GM23248 (cell line): ENCODE results near the gene VWA5B1. TPM values are rescaled to one million over a fixed set of nuclear protein-coding genes. Genes with fewer than 3 reads are reported as not detected.

Experiments
- DNase-seq: peaks from one replicate; pipeline ENCODE4 v3.0.0-alpha.2; 2015
- H2AFZ ChIP-seq: fragments of 200-600 bp; sonication (generic); 2 replicates; pipeline ENCODE4 v1.6.1; 2016; ENCODE audit warnings: antibody characterized with exemption
- H3F3A ChIP-seq: fragments of 200-600 bp; sonication (generic); 2 replicates; pipeline ENCODE4 v1.6.1; 2016; ENCODE audit warnings: mild to moderate bottlenecking, antibody characterized with exemption, mixed run types; ENCODE audit not compliant: insufficient read depth
- H3K27ac ChIP-seq: fragments of 200-600 bp; sonication (generic); 2 replicates; pipeline ENCODE4 v1.5.1; 2016; ENCODE audit warnings: mild to moderate bottlenecking
- H3K27me3 ChIP-seq: fragments of 200-600 bp; sonication (generic); replicated peaks from 2 replicates; pipeline ENCODE4 v1.6.1; 2016; ENCODE audit warnings: mild to moderate bottlenecking; ENCODE audit not compliant: insufficient read depth
- H3K36me3 ChIP-seq: fragments of 200-600 bp; sonication (generic); 2 replicates; pipeline ENCODE4 v1.6.1; 2016; ENCODE audit warnings: low read depth, mild to moderate bottlenecking
- H3K4me1 ChIP-seq: fragments of 200-600 bp; sonication (generic); 2 replicates; pipeline ENCODE4 v1.6.1; 2016; ENCODE audit warnings: mild to moderate bottlenecking; ENCODE audit not compliant: insufficient read depth
- H3K4me2 ChIP-seq: fragments of 200-600 bp; sonication (generic); one replicate; pipeline ENCODE4 v1.6.1; 2016; ENCODE audit warnings: mild to moderate bottlenecking; ENCODE audit not compliant: unreplicated experiment
- H3K4me3 ChIP-seq: fragments of 200-600 bp; sonication (generic); 2 replicates; pipeline ENCODE4 v1.5.1; 2016; ENCODE audit warnings: mild to moderate bottlenecking
- H3K79me2 ChIP-seq: fragments of 200-600 bp; sonication (generic); 2 replicates; pipeline ENCODE4 v1.6.1; 2016; ENCODE audit warnings: mild to moderate bottlenecking; ENCODE audit not compliant: insufficient read depth
- H3K9ac ChIP-seq: fragments of 200-600 bp; sonication (generic); 2 replicates; pipeline ENCODE4 v1.6.1; 2016; ENCODE audit warnings: mild to moderate bottlenecking
- H3K9me2 ChIP-seq: fragments of 200-600 bp; sonication (generic); 2 replicates; pipeline ENCODE4 v1.6.1; 2016; ENCODE audit warnings: mixed run types, mild to moderate bottlenecking, moderate library complexity; ENCODE audit not compliant: insufficient read depth
- H3K9me3 ChIP-seq: fragments of 200-600 bp; sonication (generic); one replicate; pipeline ENCODE4 v1.6.1; 2017; ENCODE audit warnings: low read depth
- H4K20me1 ChIP-seq: fragments of 200-600 bp; sonication (generic); 2 replicates; pipeline ENCODE4 v1.6.0; 2016; ENCODE audit not compliant: insufficient read depth
- EZH2 ChIP-seq: fragments of 200-600 bp; sonication (generic); IDR thresholded peaks from 2 replicates; pipeline ENCODE4 v1.6.1; 2018; ENCODE audit warnings: antibody characterized with exemption, mild to moderate bottlenecking; ENCODE audit not compliant: insufficient read depth, poor library complexity, severe bottlenecking
- EZH2phosphoT487 ChIP-seq: fragments of 200-600 bp; sonication (generic); IDR thresholded peaks from 2 replicates; pipeline ENCODE4 v1.6.1; 2018; ENCODE audit warnings: antibody characterized with exemption, moderate library complexity, mild to moderate bottlenecking, low read depth; ENCODE audit not compliant: insufficient read depth
- WGBS, 2 experiments: methylation state at CpG; one replicate each; pipeline ENCODE4 v1.1.6; 2015 to 2017; ENCODE audit warnings: low lambda C conversion rate in 2 of 2, low coverage in 1 of 2; ENCODE audit errors: missing lambda C conversion rate in 2 of 2; 5-methylcytosine and 5-hydroxymethylcytosine counted together
- in situ Hi-C: fragments of 300-500 bp; cut with MboI; formaldehyde crosslinking; loops from 2 replicates; pipeline ENCODE4 v1.15.0; 2020
- polyA plus RNA-seq: library from polyadenylated mRNA; unstranded; fragments of >200 nt; fragmentation: Nextera tagmentation; extraction: Ambion mirVana; gene quantifications from 2 replicates; pipeline ENCODE4 v1.2.1, GENCODE V29; 2016
- total RNA-seq: library from RNA; depleted of rRNA; stranded (reverse); fragments of >200 nt; shearing (Covaris generic); gene quantifications from 2 replicates; pipeline ENCODE4 v1.2.3, GENCODE V29; 2014

VWA5B1 gene
- total and polyA plus RNA-seq, 2 experiments from 2014 or later, result not detected

DNA sequence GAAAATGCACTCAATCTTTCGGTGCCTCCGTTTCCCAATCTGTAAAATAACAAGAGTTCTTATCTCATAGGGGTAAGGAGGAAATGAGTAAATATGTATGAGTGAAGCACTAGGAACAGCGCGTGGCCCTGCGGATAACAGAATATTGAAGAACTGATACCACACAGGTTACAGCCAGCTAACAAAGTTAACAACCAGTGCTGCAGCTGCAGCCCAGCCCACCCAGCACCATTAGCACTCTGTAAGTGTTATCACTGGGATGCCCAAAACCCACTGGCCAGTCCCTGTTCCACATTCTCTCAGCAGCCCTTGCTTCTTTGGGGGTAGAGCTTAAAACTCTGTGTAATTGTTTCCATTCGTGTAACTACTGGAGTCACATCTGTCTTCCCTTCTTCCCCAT is 89.5 kb downstream of the VWA5B1 start:
- TF ChIP-seq EZH2phosphoT487 (no peak), EZH2 (no peak)
- in situ Hi-C loops, result no loop called here
- DNase-seq, result no peak
- WGBS, 2 experiments, result 79% methylated on average over 6 of the region's 6 CpGs
- peak overlapping the region; percentile 68 for H3K4me2 ChIP-seq
- peak overlapping the region; percentile 21 for H3K27ac ChIP-seq
- no peak overlapping the region for H3K9ac ChIP-seq
- H4K20me1 ChIP-seq, result no peaks in the 10 kb centered on the region
- peaks cover 14% of the 10 kb centered on the region for H3F3A ChIP-seq
- H3K27me3 ChIP-seq, result peaks cover 24% of the 10 kb centered on the region
- H3K4me3 ChIP-seq, result peak overlapping the region; percentile 18; the same call in 1 of the 2 replicates
- H3K9me3 ChIP-seq, result no peaks in the 10 kb centered on the region
- H3K79me2 ChIP-seq, result no peaks in the 10 kb centered on the region
- H3K9me2 ChIP-seq, result no peaks in the 10 kb centered on the region
- no peaks in the 10 kb centered on the region for H3K36me3 ChIP-seq
- H2AFZ ChIP-seq, result peak overlapping the region; percentile 47; the same call in 1 of the 2 replicates
- peaks cover 21% of the 10 kb centered on the region for H3K4me1 ChIP-seq

DNA sequence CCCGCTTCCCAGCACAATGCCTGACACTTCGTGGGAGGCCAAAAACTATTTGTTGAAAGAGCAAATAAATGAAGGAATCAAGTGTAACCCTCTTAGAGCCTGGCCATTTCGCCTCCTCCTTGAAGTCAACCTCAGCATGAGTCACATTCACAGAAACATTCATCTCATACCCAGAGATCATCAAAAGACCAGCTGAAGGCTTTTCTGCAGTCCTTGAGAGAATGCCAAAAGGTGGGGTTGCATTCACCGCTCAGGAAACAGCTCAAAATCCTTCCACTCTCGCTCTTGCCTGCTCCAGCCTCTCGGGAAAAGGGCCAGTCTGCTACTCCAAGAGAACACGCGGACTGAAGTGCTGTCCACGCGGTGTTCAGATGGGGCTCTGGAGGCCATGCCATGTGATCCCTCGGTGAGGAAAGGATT is 90.0 kb downstream of the VWA5B1 start:
- Histone ChIP-seq H3K79me2 (no peaks in the 10 kb centered on the region), H3K4me1 (peaks cover 20% of the 10 kb centered on the region), H3K9me3 (no peaks in the 10 kb centered on the region), H4K20me1 (no peaks in the 10 kb centered on the region), H3K4me3 (peak overlapping the region; percentile 18; the same call in 1 of the 2 replicates), H3K9ac (no peak overlapping the region), H2AFZ (peak overlapping the region; percentile 47), H3K36me3 (no peaks in the 10 kb centered on the region), H3K27ac (peak overlapping the region; percentile 21), H3K27me3 (peaks cover 28% of the 10 kb centered on the region), H3F3A (peaks cover 14% of the 10 kb centered on the region), H3K9me2 (no peaks in the 10 kb centered on the region), H3K4me2 (peak overlapping the region; percentile 68)
- WGBS, 2 experiments, result 0 to 2% methylated on average over 11 of the region's 11 CpGs
- DNase-seq, result peak; percentile 93
- in situ Hi-C loops, result no loop called here
- no peak for TF ChIP-seq EZH2phosphoT487
- no peak for TF ChIP-seq EZH2

GRCh38 chr1:20381045-20381641 is 90.5 kb downstream of the VWA5B1 start:
- Histone ChIP-seq H2AFZ (peak overlapping the region; percentile 47), H3K36me3 (no peaks in the 10 kb centered on the region), H3K4me1 (peaks cover 15% of the 10 kb centered on the region), H4K20me1 (no peaks in the 10 kb centered on the region), H3K79me2 (no peaks in the 10 kb centered on the region), H3F3A (peaks cover 14% of the 10 kb centered on the region), H3K4me3 (peak overlapping the region; percentile 18; the same call in 1 of the 2 replicates), H3K9ac (no peak overlapping the region), H3K27me3 (peaks cover 33% of the 10 kb centered on the region), H3K9me2 (no peaks in the 10 kb centered on the region), H3K27ac (peak overlapping the region; percentile 21), H3K9me3 (no peaks in the 10 kb centered on the region), H3K4me2 (peak overlapping the region; percentile 68)
- WGBS, 2 experiments, result 84 to 92% methylated on average over 5 of the region's 5 CpGs
- peak; percentile 26 for DNase-seq
- TF ChIP-seq EZH2 (no peak), EZH2phosphoT487 (no peak)
- in situ Hi-C loops, result no loop called here

DNA sequence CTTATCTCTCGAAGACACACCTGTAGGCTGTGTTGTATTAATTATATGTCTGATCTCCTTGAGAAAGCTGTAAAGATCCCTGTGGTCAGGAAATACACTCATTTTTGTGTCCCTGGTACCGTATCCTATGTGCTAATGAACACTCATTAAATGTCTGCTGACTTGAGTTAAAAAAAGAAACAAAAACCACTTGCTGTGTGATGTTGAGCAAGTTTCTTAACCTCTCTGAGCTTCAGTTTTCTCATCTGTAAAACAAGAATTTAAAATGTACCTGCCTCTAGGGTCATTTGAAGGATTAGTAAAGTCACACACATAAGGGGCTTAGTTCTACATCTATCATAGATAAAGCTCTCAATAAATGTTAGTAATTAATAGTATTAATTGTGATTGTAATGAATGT is 91.3 kb downstream of the VWA5B1 start:
- Histone ChIP-seq H3K4me1 (peaks cover 15% of the 10 kb centered on the region), H3K27ac (no peak overlapping the region), H4K20me1 (no peaks in the 10 kb centered on the region), H3K9me3 (no peaks in the 10 kb centered on the region), H3F3A (peaks cover 14% of the 10 kb centered on the region), H3K36me3 (no peaks in the 10 kb centered on the region), H2AFZ (no peak overlapping the region), H3K79me2 (no peaks in the 10 kb centered on the region), H3K4me3 (no peak overlapping the region), H3K27me3 (peaks cover 40% of the 10 kb centered on the region), H3K9me2 (no peaks in the 10 kb centered on the region), H3K4me2 (no peak overlapping the region), H3K9ac (no peak overlapping the region)
- WGBS, 2 experiments, result 74 to 78% methylated on average over 2 of the region's 2 CpGs
- in situ Hi-C loops, result no loop called here
- TF ChIP-seq EZH2, result no peak
- TF ChIP-seq EZH2phosphoT487, result no peak
- no peak for DNase-seq

GRCh38 chr1:20382711-20383110 is 92.0 kb downstream of the VWA5B1 start:
- 79 to 86% methylated on average over 8 of the region's 8 CpGs for WGBS, 2 experiments
- DNase-seq, result no peak

More at GRCh38 chr1:20382711-20383110, 92.0 kb downstream of the VWA5B1 start:
- no peaks in the 10 kb centered on the region for H3K36me3 ChIP-seq
- no peaks in the 10 kb centered on the region for H3K9me3 ChIP-seq
- no peak for TF ChIP-seq EZH2phosphoT487
- H3K27me3 ChIP-seq, result peaks cover 46% of the 10 kb centered on the region
- H2AFZ ChIP-seq, result no peak overlapping the region
- peaks cover 15% of the 10 kb centered on the region for H3K4me1 ChIP-seq
- H3K4me3 ChIP-seq, result no peak overlapping the region
- H3K79me2 ChIP-seq, result no peaks in the 10 kb centered on the region
- no peak overlapping the region for H3K9ac ChIP-seq
- H3K9me2 ChIP-seq, result no peaks in the 10 kb centered on the region
- H3F3A ChIP-seq, result peaks cover 14% of the 10 kb centered on the region
- in situ Hi-C loops, result no loop called here
- H3K27ac ChIP-seq, result no peak overlapping the region
- H3K4me2 ChIP-seq, result no peak overlapping the region
- no peaks in the 10 kb centered on the region for H4K20me1 ChIP-seq
